Keratinocyte (primary cell): ENCODE data around the gene LRRC74B. TPM values are rescaled to one million over a fixed set of nuclear protein-coding genes. Genes with fewer than 3 reads are reported as not detected.

Experiments used
- DNase-seq: peaks from one replicate; pipeline ENCODE4 v3.0.0-alpha.2; 2011; ENCODE audit warnings: low read depth, missing footprints, low spot score
- FAIRE-seq: peaks from 2 replicates; lab custom pipeline; 2011; peaks lifted over from hg19 to GRCh38; lab: Jason Lieb, UNC
- H2AFZ ChIP-seq: 2 replicates; pipeline ENCODE4 v1.6.0; 2012; ENCODE audit warnings: low read length, control low read depth, inconsistent platforms; ENCODE audit not compliant: control insufficient read depth
- H3K27ac ChIP-seq: 2 replicates; pipeline ENCODE4 v1.5.1; 2011; ENCODE audit warnings: low read length; ENCODE audit not compliant: control insufficient read depth, insufficient read depth
- H3K27me3 ChIP-seq: 3 replicates; pipeline ENCODE4 v1.6.0; 2011; ENCODE audit warnings: low read length; ENCODE audit not compliant: control insufficient read depth, insufficient read depth; ENCODE audit errors: extremely low read depth
- H3K36me3 ChIP-seq, 2 experiments: 2 replicates in 1 of 2; 3 replicates in 1 of 2; pipeline ENCODE4 v1.5.1; 2011; ENCODE audit warnings: low read length in 2 of 2, mild to moderate bottlenecking in 1 of 2; ENCODE audit not compliant: control insufficient read depth in 2 of 2, insufficient read depth in 2 of 2; ENCODE audit errors: extremely low read depth in 1 of 2
- H3K4me1 ChIP-seq: 3 replicates; pipeline ENCODE4 v1.5.1; 2011; ENCODE audit warnings: low read length; ENCODE audit not compliant: control insufficient read depth, insufficient read depth; ENCODE audit errors: extremely low read depth
- H3K4me2 ChIP-seq: 3 replicates; pipeline ENCODE4 v1.6.0; 2011; ENCODE audit warnings: low read depth, low read length; ENCODE audit not compliant: control insufficient read depth, insufficient read depth; ENCODE audit errors: extremely low read depth
- H3K4me3 ChIP-seq, 3 experiments: fragments of 200-600 bp in 1 of 3; sonication (generic) in 1 of 3; 2 replicates in 2 of 3; 3 replicates in 1 of 3; pipeline ENCODE4 v1.5.1; 2011 to 2016; ENCODE audit warnings: low read length in 3 of 3, mild to moderate bottlenecking in 3 of 3, control low read depth in 2 of 3, inconsistent platforms in 1 of 3, low read depth in 1 of 3, mixed read lengths in 1 of 3, mixed run types in 1 of 3, moderate library complexity in 1 of 3; ENCODE audit not compliant: control insufficient read depth in 2 of 3, insufficient read depth in 2 of 3; ENCODE audit errors: extremely low read depth in 1 of 3
- H3K79me2 ChIP-seq: 2 replicates; pipeline ENCODE4 v1.6.0; 2012; ENCODE audit warnings: low read length; ENCODE audit not compliant: control insufficient read depth, insufficient read depth
- H3K9ac ChIP-seq: 3 replicates; pipeline ENCODE4 v1.6.0; 2011; ENCODE audit warnings: low read length; ENCODE audit not compliant: control insufficient read depth, insufficient read depth; ENCODE audit errors: extremely low read depth
- H3K9me1 ChIP-seq: 3 replicates; pipeline ENCODE4 v1.6.0; 2011; ENCODE audit warnings: low read length; ENCODE audit not compliant: control insufficient read depth, insufficient read depth; ENCODE audit errors: extremely low read depth
- H3K9me3 ChIP-seq: 2 replicates; pipeline ENCODE4 v1.5.1; 2012; ENCODE audit warnings: low read depth, low read length; ENCODE audit not compliant: control insufficient read depth
- H4K20me1 ChIP-seq: 3 replicates; pipeline ENCODE4 v1.6.0; 2011; ENCODE audit warnings: low read length; ENCODE audit not compliant: control insufficient read depth, insufficient read depth; ENCODE audit errors: extremely low read depth
- EZH2 ChIP-seq: IDR thresholded peaks from one replicate; pipeline ENCODE4 v1.6.1; 2012; ENCODE audit warnings: inconsistent platforms, mild to moderate bottlenecking, low read length, moderate library complexity
- dilution Hi-C: fragments of 300-500 bp; cut with MboI; formaldehyde crosslinking; loops from one replicate; pipeline ENCODE4 v1.7.0; 2020; ENCODE audit warnings: low sequenced_read_pairs; ENCODE audit not compliant: extremely low pct_ligation_motif_present
- polyA plus RNA-seq, 5 experiments: library from polyadenylated mRNA; depleted of rRNA in 3 of 5; stranded (reverse) in 3 of 5; stranded (forward) in 1 of 5; unstranded in 1 of 5; fragments of >200 nt; gene quantifications; 1 replicate in 1 of 5; 2 replicates in 3 of 5; 3 replicates in 1 of 5; pipeline versions ENCODE4 v1.2.1 to v1.2.3, GENCODE V29; 2011 to 2012; ENCODE audit warnings: missing spikeins in 2 of 5, low read depth in 1 of 5, low replicate concordance in 1 of 5
- TF ChIP-seq, protein P1 (sequence below), 3 experiments: IDR thresholded peaks in 1 of 3; conservative IDR thresholded peaks in 1 of 3; optimal IDR thresholded peaks in 1 of 3; 2 replicates in 2 of 3; 3 replicates in 1 of 3; pipeline versions ENCODE3 to v1.5.1; 2011; ENCODE audit warnings: low read length in 3 of 3, mild to moderate bottlenecking in 3 of 3, moderate library complexity in 2 of 3, control low read depth in 1 of 3, inconsistent platforms in 1 of 3; ENCODE audit not compliant: insufficient read depth in 2 of 3; ENCODE audit errors: extremely low read depth in 1 of 3

Gene LRRC74B
- polyA plus RNA-seq, 1 donor (not counting 4 experiments of a cell fraction or from before 2014, with no cell fraction given), result not detected

DNA sequence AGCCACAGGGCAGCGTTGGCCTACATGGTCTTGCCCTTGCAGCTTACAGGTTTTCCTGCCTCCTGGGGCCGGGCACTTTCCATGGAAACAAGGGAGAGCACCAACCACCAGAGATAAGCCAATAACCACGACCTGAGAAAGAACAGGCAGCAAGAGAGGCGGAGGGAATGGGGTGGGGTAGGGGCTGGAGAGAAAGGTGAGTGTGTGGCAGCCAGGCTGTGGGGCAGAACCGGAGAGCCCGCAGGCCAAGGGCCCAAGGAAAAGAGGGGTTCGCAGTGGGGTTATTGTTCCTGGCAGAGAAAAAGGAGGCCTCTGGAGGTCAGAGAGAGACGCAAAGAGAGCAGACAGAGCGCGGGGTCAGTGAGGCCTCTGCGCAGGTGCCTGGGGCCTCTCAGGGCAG is 33.2 kb downstream of the LRRC74B start:
- Histone ChIP-seq H3K27me3 (no peaks in the 10 kb centered on the region), H3K4me2 (no peak overlapping the region), H3K9me3 (no peaks in the 10 kb centered on the region), H3K9me1 (no peaks in the 10 kb centered on the region), H3K36me3 (no peaks in the 10 kb centered on the region), H3K79me2 (no peaks in the 10 kb centered on the region), H3K4me1 (peaks cover 7% of the 10 kb centered on the region), H3K27ac (no peak overlapping the region), H2AFZ (no peak overlapping the region), H4K20me1 (no peaks in the 10 kb centered on the region), H3K4me3 (no peak overlapping the region), H3K9ac (no peak overlapping the region)
- no peak for TF ChIP-seq EZH2
- TF ChIP-seq, protein P1, sequence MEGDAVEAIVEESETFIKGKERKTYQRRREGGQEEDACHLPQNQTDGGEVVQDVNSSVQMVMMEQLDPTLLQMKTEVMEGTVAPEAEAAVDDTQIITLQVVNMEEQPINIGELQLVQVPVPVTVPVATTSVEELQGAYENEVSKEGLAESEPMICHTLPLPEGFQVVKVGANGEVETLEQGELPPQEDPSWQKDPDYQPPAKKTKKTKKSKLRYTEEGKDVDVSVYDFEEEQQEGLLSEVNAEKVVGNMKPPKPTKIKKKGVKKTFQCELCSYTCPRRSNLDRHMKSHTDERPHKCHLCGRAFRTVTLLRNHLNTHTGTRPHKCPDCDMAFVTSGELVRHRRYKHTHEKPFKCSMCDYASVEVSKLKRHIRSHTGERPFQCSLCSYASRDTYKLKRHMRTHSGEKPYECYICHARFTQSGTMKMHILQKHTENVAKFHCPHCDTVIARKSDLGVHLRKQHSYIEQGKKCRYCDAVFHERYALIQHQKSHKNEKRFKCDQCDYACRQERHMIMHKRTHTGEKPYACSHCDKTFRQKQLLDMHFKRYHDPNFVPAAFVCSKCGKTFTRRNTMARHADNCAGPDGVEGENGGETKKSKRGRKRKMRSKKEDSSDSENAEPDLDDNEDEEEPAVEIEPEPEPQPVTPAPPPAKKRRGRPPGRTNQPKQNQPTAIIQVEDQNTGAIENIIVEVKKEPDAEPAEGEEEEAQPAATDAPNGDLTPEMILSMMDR (optimal IDR thresholded peaks at IDR 0.05 in 1 of 3, IDR thresholded peaks at IDR 0.05 in 1 of 3, conservative IDR thresholded peaks at IDR 0.05 in 1 of 3; ENCODE audit: extremely low read depth in 1 of 3, insufficient read depth in 2 of 3, low read length in 3 of 3), result no peak
- FAIRE-seq (no peak), DNase-seq (no peak)
- dilution Hi-C loops, result no loop called here

DNA sequence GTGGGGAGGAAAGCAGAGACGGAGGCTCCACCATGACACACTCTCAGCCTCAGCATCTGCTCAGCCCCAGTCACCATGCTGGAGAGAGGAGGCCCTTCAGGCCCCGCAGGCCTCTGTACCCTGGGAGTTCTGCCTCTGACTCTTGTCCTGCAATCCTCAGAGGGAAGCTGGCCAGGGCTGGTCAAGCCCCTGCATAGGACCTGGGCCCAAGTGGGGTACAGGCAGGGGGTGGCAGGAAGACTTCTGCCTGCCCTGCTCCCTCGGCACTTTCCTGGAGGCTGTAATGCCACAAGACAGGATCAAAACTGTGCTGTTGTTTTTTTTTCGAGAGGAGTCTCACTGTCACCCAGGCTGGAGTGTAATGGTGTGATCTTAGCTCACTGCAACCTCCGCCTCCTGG is 33.7 kb downstream of the LRRC74B start:
- no peaks in the 10 kb centered on the region for H3K9me3 ChIP-seq
- dilution Hi-C loops, result no loop called here
- H3K9ac ChIP-seq, result no peak overlapping the region
- no peaks in the 10 kb centered on the region for H3K36me3 ChIP-seq
- no peaks in the 10 kb centered on the region for H3K79me2 ChIP-seq
- no peak for TF ChIP-seq EZH2
- TF ChIP-seq, protein P1 (optimal IDR thresholded peaks at IDR 0.05 in 1 of 3, IDR thresholded peaks at IDR 0.05 in 1 of 3, conservative IDR thresholded peaks at IDR 0.05 in 1 of 3; ENCODE audit: extremely low read depth in 1 of 3, insufficient read depth in 2 of 3, low read length in 3 of 3), result no peak
- H3K27ac ChIP-seq, result no peak overlapping the region
- H3K4me3 ChIP-seq, result no peak overlapping the region
- H3K4me1 ChIP-seq, result peaks cover under 1% of the 10 kb centered on the region
- H3K4me2 ChIP-seq, result no peak overlapping the region
- H3K27me3 ChIP-seq, result no peaks in the 10 kb centered on the region
- H2AFZ ChIP-seq, result no peak overlapping the region
- no peaks in the 10 kb centered on the region for H3K9me1 ChIP-seq
- DNase-seq (no peak), FAIRE-seq (no peak)
- H4K20me1 ChIP-seq, result no peaks in the 10 kb centered on the region
